NB4 (cell line): ENCODE measurements around the gene DNAJB12.

Experiments
- DNase-seq: peaks from one replicate; pipeline ENCODE4 v3.0.0; 2010; ENCODE audit warnings: low read depth
- H3K4me3 ChIP-seq: one replicate; pipeline ENCODE4 v1.5.1; 2011; ENCODE audit warnings: mild to moderate bottlenecking, low read depth, low read length, moderate library complexity
- MYC ChIP-seq: IDR thresholded peaks from 2 replicates; pipeline ENCODE4 v1.6.1; 2011; ENCODE audit warnings: low read depth, low read length
- POLR2A ChIP-seq: IDR thresholded peaks from 2 replicates; pipeline ENCODE4 v1.6.1; 2011; ENCODE audit warnings: mild to moderate bottlenecking; ENCODE audit not compliant: insufficient read length; ENCODE audit errors: extremely low read depth
- TF ChIP-seq, protein P1 (sequence below): IDR thresholded peaks from 2 replicates; pipeline ENCODE4 v1.6.1; 2011; ENCODE audit warnings: low read depth, low read length
- TF ChIP-seq, protein P2 (sequence below): IDR thresholded peaks from one replicate; pipeline ENCODE4 v1.5.1; 2012; ENCODE audit warnings: low read depth, low read length

DNAJB12 gene

DNA sequence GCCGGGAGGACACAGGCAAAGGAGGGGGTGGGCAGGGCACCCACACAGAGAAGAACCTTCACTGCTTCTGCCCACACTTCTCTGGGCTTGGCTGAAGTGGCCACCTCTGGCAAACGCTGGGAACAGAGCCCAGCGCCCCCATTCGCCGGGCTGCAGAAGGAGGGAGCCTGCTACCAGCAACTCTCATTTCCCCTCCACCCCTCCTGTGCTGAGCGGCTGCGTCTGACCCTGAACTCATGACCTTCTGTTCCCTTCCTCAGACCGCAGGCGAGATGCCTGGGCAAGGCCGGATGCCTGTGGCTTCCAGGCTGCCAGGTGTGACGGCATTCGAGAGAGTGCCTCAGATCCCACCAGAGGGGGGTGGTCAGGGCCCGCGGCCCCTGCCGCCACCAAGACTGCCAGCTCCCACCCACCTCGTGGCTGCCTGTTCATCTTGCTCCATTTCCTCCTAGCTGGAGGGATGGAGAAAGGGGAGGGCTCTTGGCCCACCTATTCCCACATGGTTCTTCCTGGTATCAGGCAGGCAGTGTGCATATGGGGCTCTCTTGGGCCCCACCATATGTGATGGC, 19.8 kb downstream of the DNAJB12 start:
- peak; percentile 83 for DNase-seq
- H3K4me3 ChIP-seq, result no peak overlapping the region
- TF ChIP-seq MYC, result peak; percentile 74
- TF ChIP-seq, protein P1, sequence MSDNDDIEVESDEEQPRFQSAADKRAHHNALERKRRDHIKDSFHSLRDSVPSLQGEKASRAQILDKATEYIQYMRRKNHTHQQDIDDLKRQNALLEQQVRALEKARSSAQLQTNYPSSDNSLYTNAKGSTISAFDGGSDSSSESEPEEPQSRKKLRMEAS, result peak; percentile 68
- TF ChIP-seq, protein P2, sequence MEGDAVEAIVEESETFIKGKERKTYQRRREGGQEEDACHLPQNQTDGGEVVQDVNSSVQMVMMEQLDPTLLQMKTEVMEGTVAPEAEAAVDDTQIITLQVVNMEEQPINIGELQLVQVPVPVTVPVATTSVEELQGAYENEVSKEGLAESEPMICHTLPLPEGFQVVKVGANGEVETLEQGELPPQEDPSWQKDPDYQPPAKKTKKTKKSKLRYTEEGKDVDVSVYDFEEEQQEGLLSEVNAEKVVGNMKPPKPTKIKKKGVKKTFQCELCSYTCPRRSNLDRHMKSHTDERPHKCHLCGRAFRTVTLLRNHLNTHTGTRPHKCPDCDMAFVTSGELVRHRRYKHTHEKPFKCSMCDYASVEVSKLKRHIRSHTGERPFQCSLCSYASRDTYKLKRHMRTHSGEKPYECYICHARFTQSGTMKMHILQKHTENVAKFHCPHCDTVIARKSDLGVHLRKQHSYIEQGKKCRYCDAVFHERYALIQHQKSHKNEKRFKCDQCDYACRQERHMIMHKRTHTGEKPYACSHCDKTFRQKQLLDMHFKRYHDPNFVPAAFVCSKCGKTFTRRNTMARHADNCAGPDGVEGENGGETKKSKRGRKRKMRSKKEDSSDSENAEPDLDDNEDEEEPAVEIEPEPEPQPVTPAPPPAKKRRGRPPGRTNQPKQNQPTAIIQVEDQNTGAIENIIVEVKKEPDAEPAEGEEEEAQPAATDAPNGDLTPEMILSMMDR, result no peak

DNA sequence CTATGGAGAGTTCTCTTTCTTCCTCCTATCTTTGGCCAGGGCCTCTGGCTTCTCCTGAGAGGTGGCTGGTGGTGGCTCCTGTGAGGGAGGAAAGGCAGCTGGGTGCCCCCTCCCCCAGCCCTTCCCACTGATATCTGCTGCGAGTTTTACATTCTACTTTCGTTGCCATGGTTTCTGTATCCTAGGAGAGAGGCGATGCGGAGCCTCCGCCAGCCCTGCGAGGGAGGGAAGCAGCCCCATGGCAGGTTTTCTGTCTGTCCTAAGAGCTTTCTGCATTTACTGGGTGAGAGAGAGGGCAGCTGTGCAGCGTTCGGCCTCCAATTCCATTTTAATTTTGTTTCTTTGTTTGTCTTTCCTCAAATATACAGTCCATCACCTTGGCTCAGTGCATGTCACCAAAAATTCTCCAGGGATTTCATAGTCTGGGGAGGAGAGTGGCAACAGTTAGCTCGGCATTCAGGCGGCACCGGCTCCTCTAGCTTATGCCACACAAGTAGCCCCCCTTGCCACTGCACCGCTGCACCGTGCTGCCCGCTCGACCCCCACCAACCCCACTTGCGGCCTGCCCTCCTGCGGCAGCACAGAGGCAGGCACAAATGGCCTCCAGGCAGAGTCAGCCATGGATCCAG, 20.4 kb downstream of the DNAJB12 start:
- TF ChIP-seq, protein P2, result no peak
- TF ChIP-seq POLR2A (no peak), MYC (no peak)
- TF ChIP-seq, protein P1, result no peak
- H3K4me3 ChIP-seq, result no peak overlapping the region
- no peak for DNase-seq

DNA sequence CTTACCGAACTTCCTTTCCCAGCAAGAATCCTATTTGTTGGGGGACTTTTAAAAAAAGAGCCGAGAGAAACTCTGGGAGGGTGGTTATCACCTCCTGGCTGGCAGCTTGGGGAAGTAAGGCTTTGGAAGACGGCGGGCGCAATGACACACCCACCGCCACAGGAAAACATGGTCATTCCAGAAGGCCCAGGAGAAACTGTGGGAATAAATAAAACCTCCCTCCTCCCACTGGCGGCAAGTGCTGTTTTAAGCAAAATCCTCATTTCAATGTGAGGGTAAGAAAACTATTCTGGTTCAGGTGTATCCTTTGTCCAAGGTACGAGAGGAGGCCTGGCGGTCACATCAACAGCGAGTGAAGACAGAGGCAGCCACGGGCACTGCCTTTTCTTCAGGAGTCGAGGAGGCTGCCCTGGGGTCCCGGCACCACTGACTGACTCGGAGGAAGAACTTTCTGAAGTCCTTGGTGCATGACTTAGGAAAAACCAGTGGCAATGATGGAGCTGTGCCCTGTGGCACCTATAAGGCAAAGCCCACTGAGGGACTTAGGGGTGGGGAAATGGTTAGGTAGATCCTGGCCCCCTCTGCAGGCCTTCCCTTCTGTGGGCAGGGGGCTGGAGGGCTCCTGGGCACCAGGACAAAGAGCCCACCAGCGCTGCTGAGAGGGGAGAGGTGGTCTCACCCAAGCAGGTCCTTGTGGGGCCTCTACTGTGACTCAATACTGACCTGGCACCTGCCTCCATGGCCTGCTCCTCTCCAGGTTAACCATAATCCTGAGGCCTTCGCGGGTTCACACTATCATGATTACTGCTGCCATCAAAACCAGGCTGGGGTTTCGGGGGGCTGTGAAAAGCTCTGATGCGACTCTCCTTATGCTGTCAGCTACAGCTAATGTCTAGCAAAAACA, 21.4 kb downstream of the DNAJB12 start:
- TF ChIP-seq, protein P1, result no peak
- no peak for TF ChIP-seq POLR2A
- TF ChIP-seq, protein P2, result no peak
- DNase-seq, result no peak

DNA sequence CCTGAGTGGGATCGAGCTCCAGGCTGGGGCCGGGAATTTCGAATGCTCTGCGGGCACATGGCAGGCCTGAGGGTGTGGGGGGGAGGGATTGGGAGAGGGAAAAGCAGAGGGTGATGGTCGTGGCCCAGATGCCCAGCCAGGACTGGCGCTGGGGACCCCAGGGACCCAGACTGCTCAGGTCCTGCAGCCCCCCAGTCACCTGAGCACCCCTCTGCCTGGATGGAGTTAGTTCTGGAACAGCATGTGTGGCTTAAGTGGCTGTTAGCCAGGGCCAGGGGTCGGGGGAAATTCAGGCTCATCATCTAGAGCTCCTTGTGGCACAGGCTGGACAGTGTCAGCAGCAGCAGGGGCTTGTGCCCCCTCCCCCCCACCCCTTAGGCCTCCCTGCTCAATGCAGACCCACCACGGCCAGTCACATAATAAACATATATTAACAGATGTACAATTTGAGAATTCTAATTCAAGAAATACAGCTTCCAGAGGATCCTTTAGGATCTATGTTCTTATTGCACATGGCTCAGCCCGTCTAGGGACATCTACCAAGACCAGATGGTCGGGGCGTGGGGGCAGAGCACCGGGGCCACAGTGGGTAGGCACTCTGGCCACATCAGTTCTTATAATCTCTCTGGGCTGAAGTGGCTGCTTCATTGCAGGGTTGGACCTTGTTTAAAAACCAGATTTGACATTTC, 22.2 kb downstream of the DNAJB12 start:
- peak; percentile 58 for DNase-seq
- TF ChIP-seq POLR2A (no peak), MYC (peak; percentile 80)
- TF ChIP-seq, protein P2, result no peak
- TF ChIP-seq, protein P1, result peak; percentile 72
- H3K4me3 ChIP-seq, result peak overlapping the region; percentile 55

More for the DNA sequence above, 21.4 kb downstream of the DNAJB12 start:
- peak overlapping the region; percentile 55 for H3K4me3 ChIP-seq

DNA sequence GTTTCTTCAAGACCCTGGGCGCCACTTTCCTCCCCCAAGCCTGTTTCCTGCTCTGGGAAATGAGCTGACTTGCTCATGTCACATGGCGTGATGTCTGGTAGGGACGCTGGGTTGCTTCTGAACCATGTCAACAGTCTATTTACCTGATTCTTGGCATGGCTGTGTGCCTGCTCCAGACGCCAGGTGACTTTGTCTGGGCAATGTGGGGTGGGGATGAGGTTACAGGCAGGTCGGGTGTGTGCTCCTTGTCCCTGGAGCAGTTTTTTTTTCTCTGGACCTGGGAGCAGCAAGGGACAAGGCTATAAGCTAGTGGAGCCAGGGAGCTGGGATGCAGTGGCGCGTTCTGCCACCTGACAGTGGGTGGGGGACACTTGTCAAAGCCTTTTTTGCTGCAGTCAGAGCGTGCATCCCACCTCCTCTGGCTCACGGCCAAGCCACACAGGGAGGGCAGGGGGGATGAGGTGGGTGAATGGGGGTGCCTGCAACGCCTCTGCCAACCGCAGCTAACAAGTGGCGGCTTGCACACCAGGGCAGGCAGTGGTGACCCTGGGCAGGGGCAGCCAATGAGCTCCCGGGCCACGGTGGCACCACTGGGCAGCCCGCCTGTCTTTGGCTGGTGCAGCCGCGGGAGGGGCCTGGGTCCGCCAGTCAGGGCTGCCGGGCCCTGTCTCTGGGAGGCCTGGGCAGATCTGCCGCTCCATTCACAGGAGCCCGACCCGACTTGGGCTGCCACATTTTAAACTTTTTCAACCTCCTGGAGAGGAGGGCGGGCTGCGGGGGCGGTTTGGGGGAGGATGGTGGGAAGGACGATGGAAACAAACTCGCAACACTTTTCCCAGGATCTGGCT, 22.9 kb downstream of the DNAJB12 start:
- peak; percentile 100 for DNase-seq
- TF ChIP-seq POLR2A (peak; percentile 81), MYC (peak; percentile 73)
- TF ChIP-seq, protein P2, result no peak
- TF ChIP-seq, protein P1, result peak; percentile 82
- H3K4me3 ChIP-seq, result peak overlapping the region; percentile 55
